ENCODE data around the gene FNDC8.

- TF ChIP-seq, protein P1, sequence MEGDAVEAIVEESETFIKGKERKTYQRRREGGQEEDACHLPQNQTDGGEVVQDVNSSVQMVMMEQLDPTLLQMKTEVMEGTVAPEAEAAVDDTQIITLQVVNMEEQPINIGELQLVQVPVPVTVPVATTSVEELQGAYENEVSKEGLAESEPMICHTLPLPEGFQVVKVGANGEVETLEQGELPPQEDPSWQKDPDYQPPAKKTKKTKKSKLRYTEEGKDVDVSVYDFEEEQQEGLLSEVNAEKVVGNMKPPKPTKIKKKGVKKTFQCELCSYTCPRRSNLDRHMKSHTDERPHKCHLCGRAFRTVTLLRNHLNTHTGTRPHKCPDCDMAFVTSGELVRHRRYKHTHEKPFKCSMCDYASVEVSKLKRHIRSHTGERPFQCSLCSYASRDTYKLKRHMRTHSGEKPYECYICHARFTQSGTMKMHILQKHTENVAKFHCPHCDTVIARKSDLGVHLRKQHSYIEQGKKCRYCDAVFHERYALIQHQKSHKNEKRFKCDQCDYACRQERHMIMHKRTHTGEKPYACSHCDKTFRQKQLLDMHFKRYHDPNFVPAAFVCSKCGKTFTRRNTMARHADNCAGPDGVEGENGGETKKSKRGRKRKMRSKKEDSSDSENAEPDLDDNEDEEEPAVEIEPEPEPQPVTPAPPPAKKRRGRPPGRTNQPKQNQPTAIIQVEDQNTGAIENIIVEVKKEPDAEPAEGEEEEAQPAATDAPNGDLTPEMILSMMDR (conservative IDR thresholded peaks at IDR 0.05; ENCODE audit: low read depth, low read length), result peak; percentile 72
- TF ChIP-seq EZH2 (IDR thresholded peaks at IDR 0.05; ENCODE audit: borderline replicate concordance, low read depth, low read length, poor library complexity, severe bottlenecking), result no peak
Observed at GRCh38 chr17:35141681-35142466, 20.5 kb downstream of the FNDC8 start, which contains the start of gene NLE1.
